K562 (cell line): ENCODE results near the gene MZB1. TPM values are rescaled to one million over a fixed set of nuclear protein-coding genes. Genes with fewer than 3 reads are reported as not detected.

Experiments
- ARID4B ChIP-seq: sonication (generic); formaldehyde crosslinking; IDR thresholded peaks from 2 replicates; pipeline ENCODE4 v1.8.0; 2022; ENCODE audit warnings: mild to moderate bottlenecking, missing genetic modification reagents
- CLOCK ChIP-seq: fragments of 250-450 bp; sonication (Bioruptor Pico); IDR thresholded peaks from 2 replicates; pipeline ENCODE4 v1.4.0; 2020; ENCODE audit warnings: mild to moderate bottlenecking, moderate library complexity, borderline replicate concordance
- ESRRB ChIP-seq: fragments of 250-450 bp; sonication (Bioruptor Pico); IDR thresholded peaks from 2 replicates; pipeline ENCODE4 v1.5.0; 2020; ENCODE audit warnings: mild to moderate bottlenecking, moderate library complexity, borderline replicate concordance
- FOXK1 ChIP-seq: sonication (generic); formaldehyde crosslinking; IDR thresholded peaks from 2 replicates; pipeline ENCODE4 v1.8.0; 2022; ENCODE audit warnings: missing genetic modification reagents, mild to moderate bottlenecking, borderline replicate concordance
- HDAC2 ChIP-seq: fragments of 450-650 bp; IDR thresholded peaks from 2 replicates; pipeline ENCODE4 v1.6.1; 2016; ENCODE audit warnings: mild to moderate bottlenecking
- KDM4B ChIP-seq, 2 experiments: fragments of 450-650 bp in 1 of 2; sonication (generic) in 1 of 2; IDR thresholded peaks; 2 replicates each; pipeline ENCODE4 v1.6.1; 2016 to 2017; ENCODE audit warnings: borderline replicate concordance in 2 of 2, antibody characterized with exemption in 1 of 2, low read depth in 1 of 2, mild to moderate bottlenecking in 1 of 2
- MTA2 ChIP-seq: fragments of 450-650 bp; IDR thresholded peaks from 2 replicates; pipeline ENCODE4 v1.6.1; 2016; ENCODE audit warnings: low read depth
- NELFE ChIP-seq: IDR thresholded peaks from 2 replicates; pipeline ENCODE4 v1.6.1; 2011; ENCODE audit warnings: mild to moderate bottlenecking; ENCODE audit not compliant: insufficient read depth, insufficient read length
- NR0B1 ChIP-seq: fragments of 450-650 bp; IDR thresholded peaks from one replicate; pipeline ENCODE4 v1.6.1; 2018; ENCODE audit warnings: mild to moderate bottlenecking, moderate library complexity; ENCODE audit not compliant: partially characterized antibody
- SIRT6 ChIP-seq: IDR thresholded peaks from one replicate; pipeline ENCODE4 v1.6.1; 2012; ENCODE audit warnings: low read depth, mild to moderate bottlenecking, control low read depth, inconsistent platforms, low read length, moderate library complexity
- SOX6 ChIP-seq: fragments of 450-650 bp; IDR thresholded peaks from 2 replicates; pipeline ENCODE4 v1.6.1; 2014; ENCODE audit warnings: mild to moderate bottlenecking
- TAF9B ChIP-seq: fragments of 450-650 bp; IDR thresholded peaks from 2 replicates; pipeline ENCODE4 v1.6.1; 2018; ENCODE audit warnings: mild to moderate bottlenecking; ENCODE audit not compliant: partially characterized antibody
- TARDBP ChIP-seq: fragments of 450-650 bp; IDR thresholded peaks from 2 replicates; pipeline ENCODE4 v1.6.1; 2016
- TEAD2 ChIP-seq: fragments of 450-650 bp; IDR thresholded peaks from 2 replicates; pipeline ENCODE4 v1.6.1; 2016; ENCODE audit warnings: missing genetic modification characterization, control low read depth, missing compliant biosample characterization
- ZBTB43 ChIP-seq: sonication (generic); formaldehyde crosslinking; IDR thresholded peaks from 2 replicates; pipeline ENCODE4 v1.8.0; 2023; ENCODE audit warnings: mild to moderate bottlenecking, missing genetic modification reagents
- ZNF134 ChIP-seq: fragments of 250-450 bp; sonication (Bioruptor Pico); conservative IDR thresholded peaks from 2 replicates; pipeline ENCODE4 v1.4.0; 2020
- ZNF24 ChIP-seq: fragments of 450-650 bp; IDR thresholded peaks from 2 replicates; pipeline ENCODE4 v1.6.1; 2016
- ZNF57 ChIP-seq: fragments of 450-650 bp; formaldehyde crosslinking; IDR thresholded peaks from 2 replicates; pipeline ENCODE4 v1.4.0; 2020; ENCODE audit warnings: mild to moderate bottlenecking, moderate library complexity
- ZNF717 ChIP-seq: fragments of 250-450 bp; sonication (Bioruptor Pico); IDR thresholded peaks from 2 replicates; pipeline ENCODE4 v1.5.0; 2021
- polyA plus RNA-seq, 8 experiments: library from polyadenylated mRNA; depleted of rRNA in 4 of 8; stranded (reverse) in 5 of 8; unstranded in 3 of 8; fragments of >200 nt; fragmentation: Nextera tagmentation in 2 of 8; fragmentation: Illumina TruSeq in 1 of 8; extraction: Ambion mirVana in 2 of 8; extraction: Trizol in 1 of 8; gene quantifications; 2 replicates each; pipeline versions ENCODE4 v1.2.1 to v1.2.3, GENCODE V29; 2011 to 2014; ENCODE audit warnings: inconsistent platforms in 1 of 8, missing spikeins in 1 of 8
- total RNA-seq, 7 experiments: library from RNA; depleted of rRNA in 6 of 7; stranded (reverse); fragments of >200 nt in 6 of 7; fragmentation: Illumina TruSeq in 2 of 7; extraction: Trizol in 2 of 7; gene quantifications; 2 replicates each; pipeline versions ENCODE4 v1.2.1 to v1.2.3, GENCODE V29; 2011 to 2021; ENCODE audit warnings: low replicate concordance in 1 of 7

Gene MZB1
- total and polyA plus RNA-seq, 9 of the 15 experiments (the other 6 are each of a cell fraction or from before 2014, with no cell fraction given): 0.13 to 0.31 TPM; not detected in 7

GRCh38 chr5:139341689-139342422, 47.9 kb downstream of the MZB1 start, which contains the start of gene PAIP2 (continued):
- peak; percentile 89; the same call in 1 of the 2 replicates for TF ChIP-seq ARID4B (CRISPR knock-in tag)
- no peak for TF ChIP-seq NR0B1
- no peak for TF ChIP-seq TEAD2 (tag)
- TF ChIP-seq TAF9B: peak; percentile 76
- TF ChIP-seq MTA2: no peak
- TF ChIP-seq CLOCK: no peak
- peak; percentile 84 for TF ChIP-seq TARDBP
- peak; percentile 64; the same call in 1 of the 2 replicates for TF ChIP-seq FOXK1
- TF ChIP-seq ZBTB43 (CRISPR knock-in tag): no peak; the same call in 1 of the 2 replicates
- no peak for TF ChIP-seq ZNF717
- TF ChIP-seq SIRT6: no peak
- peak in 1 of 2 experiments; percentile 59; a peak in 1 of 4 replicates for TF ChIP-seq KDM4B (IDR thresholded peaks at IDR 0.05; ENCODE audit: borderline replicate concordance in 2 of 2, low read depth in 1 of 2)
- TF ChIP-seq ZNF57 (CRISPR knock-in tag): no peak
- TF ChIP-seq HDAC2: peak; percentile 54; the same call in 1 of the 2 replicates
- TF ChIP-seq NELFE: no peak
- no peak for TF ChIP-seq ZNF134 (CRISPR knock-in tag)
- TF ChIP-seq SOX6: peak; percentile 96
- TF ChIP-seq ZNF24: no peak
- no peak for TF ChIP-seq ESRRB (CRISPR knock-in tag)
